HepG2 (cell line): Measurements from ENCODE around the gene NPAS2. TPM values are rescaled to one million over a fixed set of nuclear protein-coding genes. Genes with fewer than 3 reads are reported as not detected.
A peak's percentile ranks its signal among the peaks of the same experiment; 100 is the strongest.

ENCODE experiments used
- ADNP ChIP-seq: sonication (generic); formaldehyde crosslinking; IDR thresholded peaks from 2 replicates; pipeline ENCODE4 v1.4.0; 2020; ENCODE audit warnings: missing genetic modification reagents
- ATF2 ChIP-seq: sonication (generic); formaldehyde crosslinking; IDR thresholded peaks from 2 replicates; pipeline ENCODE4 v1.4.0; 2020; ENCODE audit warnings: missing genetic modification reagents
- CCAR2 ChIP-seq: fragments of 200-400 bp; formaldehyde crosslinking; optimal IDR thresholded peaks from 2 replicates; pipeline ENCODE3; 2018; ENCODE audit warnings: low read depth, mild to moderate bottlenecking, low read length, moderate library complexity
- FOXO1 ChIP-seq: sonication (generic); formaldehyde crosslinking; IDR thresholded peaks from 2 replicates; pipeline ENCODE4 v1.4.0; 2020; ENCODE audit warnings: missing genetic modification reagents
- FOXO4 ChIP-seq: sonication (generic); formaldehyde crosslinking; conservative IDR thresholded peaks from 2 replicates; pipeline ENCODE4 v1.8.1; 2023; ENCODE audit warnings: missing genetic modification reagents
- HMGXB4 ChIP-seq, 2 experiments: sonication (generic) in 1 of 2; formaldehyde crosslinking in 1 of 2; IDR thresholded peaks; 2 replicates each; pipeline versions ENCODE4 v1.4.0 to v1.6.1; 2018 to 2020; ENCODE audit warnings: missing genetic modification reagents in 2 of 2, borderline replicate concordance in 1 of 2, low read depth in 1 of 2, mild to moderate bottlenecking in 1 of 2, missing biosample characterization in 1 of 2
- IRF2 ChIP-seq: IDR thresholded peaks from 2 replicates; pipeline ENCODE4 v1.6.1; 2018; ENCODE audit warnings: missing genetic modification reagents, missing compliant biosample characterization
- KDM4B ChIP-seq: sonication (generic); formaldehyde crosslinking; IDR thresholded peaks from 2 replicates; pipeline ENCODE4 v1.4.0; 2020; ENCODE audit warnings: missing genetic modification reagents
- PAWR ChIP-seq: sonication (generic); formaldehyde crosslinking; IDR thresholded peaks from 2 replicates; pipeline ENCODE4 v1.4.0; 2020; ENCODE audit warnings: missing genetic modification reagents, mild to moderate bottlenecking, borderline replicate concordance
- PPARG ChIP-seq: conservative IDR thresholded peaks from 2 replicates; pipeline ENCODE4 v1.6.1; 2016; ENCODE audit warnings: missing biosample characterization, missing genetic modification reagents
- SNRNP70 ChIP-seq: fragments of 200-400 bp; formaldehyde crosslinking; IDR thresholded peaks from 2 replicates; pipeline ENCODE4 v1.6.1; 2017; ENCODE audit warnings: mild to moderate bottlenecking, low read depth, low read length, moderate library complexity
- ZBTB4 ChIP-seq: sonication (generic); formaldehyde crosslinking; IDR thresholded peaks from 2 replicates; pipeline ENCODE4 v1.4.0; 2020; ENCODE audit warnings: missing genetic modification reagents, mild to moderate bottlenecking, borderline replicate concordance
- ZNF121 ChIP-seq: sonication (generic); formaldehyde crosslinking; IDR thresholded peaks from 2 replicates; pipeline ENCODE4 v1.5.0; 2020; ENCODE audit warnings: mild to moderate bottlenecking, missing genetic modification reagents
- ZNF672 ChIP-seq: sonication (generic); formaldehyde crosslinking; IDR thresholded peaks from 2 replicates; pipeline ENCODE4 v1.8.1; 2022; ENCODE audit warnings: missing genetic modification reagents
- ZNF710 ChIP-seq: sonication (generic); formaldehyde crosslinking; IDR thresholded peaks from 2 replicates; pipeline ENCODE4 v1.5.0; 2020; ENCODE audit warnings: mild to moderate bottlenecking, missing genetic modification reagents, borderline replicate concordance
- ZNF720 ChIP-seq: sonication (generic); formaldehyde crosslinking; IDR thresholded peaks from 2 replicates; pipeline ENCODE4 v1.4.0; 2020; ENCODE audit warnings: missing genetic modification reagents
- ZNF777 ChIP-seq: sonication (generic); formaldehyde crosslinking; IDR thresholded peaks from 2 replicates; pipeline ENCODE4 v1.4.0; 2020; ENCODE audit warnings: missing genetic modification reagents
- polyA plus RNA-seq, 8 experiments: library from polyadenylated mRNA; depleted of rRNA in 3 of 8; stranded (reverse) in 7 of 8; unstranded in 1 of 8; fragments of >200 nt; fragmentation: Illumina TruSeq in 4 of 8; extraction: Trizol in 4 of 8; gene quantifications; 2 replicates each; pipeline versions ENCODE4 v1.2.1 to v1.2.3, GENCODE V29; 2011 to 2016; ENCODE audit warnings: low read depth in 4 of 8, missing spikeins in 1 of 8, mixed read lengths in 1 of 8; ENCODE audit not compliant: insufficient read depth in 1 of 8
- total RNA-seq, 5 experiments: library from RNA; depleted of rRNA; stranded (reverse); fragments of >200 nt; fragmentation: Illumina TruSeq; extraction: Trizol; gene quantifications; 2 replicates each; pipeline ENCODE4 v1.2.3, GENCODE V29; 2016; ENCODE audit warnings: low read depth in 1 of 5

The NPAS2 gene
- total and polyA plus RNA-seq, 2 of the 13 experiments (the other 11 are each of a cell fraction or from before 2014, with no cell fraction given), result 14.8 to 37.5 TPM

GRCh38 chr2:101001691-101002561, 182.0 kb downstream of the NPAS2 start, which contains the start of gene RPL31 (continued):
- TF ChIP-seq ZBTB4 (CRISPR knock-in tag) (peak; percentile 100), ZNF710 (CRISPR knock-in tag) (peak; percentile 92; the same call in 1 of the 2 replicates), ZNF121 (CRISPR knock-in tag) (peak; percentile 69; the same call in 1 of the 2 replicates), PAWR (CRISPR knock-in tag) (peak; percentile 96; the same call in 1 of the 2 replicates), HMGXB4 (CRISPR knock-in tag; IDR thresholded peaks at IDR 0.05; ENCODE audit: borderline replicate concordance in 1 of 2, low read depth in 1 of 2) (peak; percentile 93 to 98), ZNF777 (CRISPR knock-in tag) (peak; percentile 79), ATF2 (peak; percentile 98), FOXO1 (peak; percentile 78), SNRNP70 (no peak), ZNF672 (no peak), FOXO4 (CRISPR knock-in tag) (peak; percentile 99), PPARG (peak; percentile 61), KDM4B (CRISPR knock-in tag) (peak; percentile 99), ADNP (CRISPR knock-in tag) (no peak), IRF2 (CRISPR knock-in tag) (peak; percentile 99), CCAR2 (no peak), ZNF720 (CRISPR knock-in tag) (peak; percentile 92; the same call in 1 of the 2 replicates)
